GM19193 (cell line): ENCODE results near the gene SNURF.

Experiments used
- POLR2A ChIP-seq: IDR thresholded peaks from 4 replicates; pipeline ENCODE4 v1.6.1; 2011; ENCODE audit not compliant: insufficient read depth, insufficient read length; ENCODE audit errors: extremely low read depth

The SNURF gene

DNA sequence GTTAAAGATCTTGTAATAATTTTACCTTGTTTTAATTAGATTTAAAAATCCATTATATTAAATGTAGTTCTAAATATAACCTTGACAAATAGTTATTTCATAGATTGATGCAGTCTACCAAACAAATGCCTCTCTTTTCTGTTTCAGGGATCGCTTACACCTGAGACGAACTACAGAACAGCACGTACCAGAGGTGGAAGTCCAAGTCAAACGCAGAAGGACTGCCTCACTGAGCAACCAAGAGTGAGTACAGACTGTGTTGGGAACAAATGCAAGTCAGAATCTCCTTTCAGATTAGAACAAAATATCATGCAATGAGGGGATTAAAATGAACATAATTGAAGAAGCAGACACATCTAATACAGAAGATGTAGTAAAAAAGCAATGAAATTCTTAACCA, 7.2 kb downstream of the SNURF start:
- no peak for TF ChIP-seq POLR2A

DNA sequence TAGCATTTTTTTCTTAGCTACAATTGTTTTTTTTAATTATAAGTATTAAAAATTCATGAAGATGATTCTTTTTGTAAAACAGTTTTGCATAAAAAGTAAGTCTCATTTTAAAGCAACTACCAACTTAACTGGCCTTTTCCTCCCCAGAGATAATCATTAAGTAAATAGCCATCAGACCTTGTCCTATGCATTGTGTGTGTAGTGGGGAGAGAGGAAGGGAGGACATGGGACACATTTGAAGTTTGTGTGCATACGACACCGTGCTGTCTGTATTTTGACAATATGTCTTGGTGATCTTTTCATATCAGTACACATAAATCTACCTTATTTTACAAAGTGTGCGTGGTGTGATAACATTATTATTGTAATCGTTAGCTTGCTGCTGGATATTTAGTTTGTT, 8.1 kb downstream of the SNURF start:
- no peak for TF ChIP-seq POLR2A

DNA sequence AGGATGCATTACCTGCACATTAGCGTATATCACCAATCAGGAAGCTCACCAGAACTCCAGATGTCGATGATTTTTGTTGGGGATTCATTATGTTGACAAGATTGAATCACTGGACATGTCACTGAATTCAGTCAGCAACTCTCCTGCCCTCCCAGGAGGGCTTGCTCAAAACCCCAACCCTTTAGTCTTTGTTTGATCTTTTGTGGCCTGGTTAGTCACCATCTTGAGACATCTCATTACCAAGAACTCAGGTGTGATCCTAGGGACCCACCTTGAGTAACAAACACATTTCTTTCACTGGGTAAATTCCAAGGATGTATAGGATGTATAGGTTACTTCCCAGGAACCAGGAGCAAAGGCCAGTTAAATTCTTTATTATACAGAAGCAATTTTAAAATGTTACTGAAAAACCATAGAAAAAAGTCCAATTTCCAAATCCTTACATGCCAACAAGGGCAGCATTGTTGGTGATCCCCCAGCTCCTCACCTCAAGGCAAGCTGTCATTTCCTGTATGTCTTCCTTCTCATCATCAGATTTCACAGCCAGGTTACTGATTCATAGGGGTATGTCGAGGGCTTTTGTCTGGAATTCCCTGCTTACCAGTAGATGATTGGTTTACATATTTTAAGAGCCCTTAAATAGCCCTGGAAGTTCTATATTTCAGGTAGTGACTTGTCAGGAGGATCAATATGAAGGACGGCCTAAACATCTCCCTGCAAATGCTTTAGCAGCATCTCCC, 11.7 kb downstream of the SNURF start:
- TF ChIP-seq POLR2A: no peak

DNA sequence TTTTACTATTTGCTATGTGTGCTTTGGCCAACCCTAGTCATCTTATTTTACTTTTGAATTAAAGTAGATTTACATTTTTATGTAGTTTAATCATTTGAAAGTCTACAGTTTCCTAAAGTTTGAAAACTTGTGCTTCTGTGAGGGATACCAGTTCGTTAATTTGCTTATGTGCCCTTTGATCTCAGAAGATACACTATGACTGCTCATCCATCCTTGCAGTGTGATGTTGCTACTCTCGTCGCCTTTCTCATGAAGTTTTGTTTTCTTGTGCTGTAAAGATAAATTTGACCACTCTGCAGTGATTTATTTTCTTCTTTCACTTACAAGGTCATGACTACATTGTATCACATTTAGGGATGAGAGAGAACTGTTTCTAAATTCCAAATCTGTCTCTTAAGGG, 16.3 kb downstream of the SNURF start:
- no peak for TF ChIP-seq POLR2A

DNA sequence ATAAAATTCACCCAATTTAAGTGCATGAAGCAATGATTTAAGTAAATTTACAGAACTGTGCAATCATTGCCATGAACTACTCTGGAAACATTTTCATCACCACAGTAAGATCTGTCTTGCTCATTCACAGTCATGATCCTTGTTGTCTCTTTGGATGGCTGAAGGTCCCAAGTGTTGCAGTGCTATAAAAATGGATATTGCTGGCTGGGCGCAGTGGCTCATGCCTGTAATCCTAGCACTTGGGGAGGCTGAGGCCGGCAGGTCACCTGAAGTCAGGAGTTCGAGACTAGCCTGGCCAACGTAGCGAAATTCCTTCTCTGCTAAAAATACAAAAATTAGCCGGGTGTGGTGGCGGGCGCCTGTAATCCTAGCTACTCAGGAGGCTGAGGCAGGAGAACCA, 17.0 kb downstream of the SNURF start:
- no peak for TF ChIP-seq POLR2A

DNA sequence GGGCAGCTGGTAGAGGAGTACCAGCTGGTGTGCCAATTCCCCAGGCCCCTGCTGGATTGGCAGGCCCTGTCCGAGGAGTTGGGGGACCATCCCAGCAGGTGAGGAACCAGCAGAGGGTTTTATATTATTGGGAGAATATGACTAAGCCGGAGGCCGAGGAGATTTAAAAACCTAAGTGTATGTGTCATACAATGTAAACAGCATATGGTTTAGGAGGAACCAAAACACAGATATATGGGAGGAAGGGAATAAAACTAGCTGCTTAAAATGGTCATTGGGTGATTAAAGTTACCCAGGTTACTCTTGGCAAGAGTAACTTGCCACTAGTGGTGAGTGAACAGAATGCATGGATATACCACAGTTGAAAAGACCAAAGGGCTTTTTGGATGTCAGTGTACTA, 22.1 kb downstream of the SNURF start:
- no peak for TF ChIP-seq POLR2A

DNA sequence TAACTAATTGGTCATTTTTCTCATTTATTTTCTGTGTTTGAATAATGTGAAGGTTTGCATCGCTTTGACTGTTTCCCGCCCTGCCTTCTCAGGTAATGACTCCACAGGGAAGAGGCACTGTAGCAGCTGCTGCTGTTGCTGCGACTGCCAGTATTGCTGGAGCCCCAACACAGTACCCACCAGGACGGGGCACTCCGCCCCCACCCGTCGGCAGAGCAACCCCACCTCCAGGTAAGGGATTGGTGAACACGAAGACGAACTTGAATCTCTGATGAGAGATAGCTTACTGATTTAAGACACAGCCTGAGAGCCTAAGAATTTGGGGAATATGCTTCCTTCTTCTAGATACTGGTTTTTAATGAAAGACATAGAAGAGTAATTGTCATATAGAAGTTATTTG, 22.9 kb downstream of the SNURF start:
- no peak for TF ChIP-seq POLR2A

DNA sequence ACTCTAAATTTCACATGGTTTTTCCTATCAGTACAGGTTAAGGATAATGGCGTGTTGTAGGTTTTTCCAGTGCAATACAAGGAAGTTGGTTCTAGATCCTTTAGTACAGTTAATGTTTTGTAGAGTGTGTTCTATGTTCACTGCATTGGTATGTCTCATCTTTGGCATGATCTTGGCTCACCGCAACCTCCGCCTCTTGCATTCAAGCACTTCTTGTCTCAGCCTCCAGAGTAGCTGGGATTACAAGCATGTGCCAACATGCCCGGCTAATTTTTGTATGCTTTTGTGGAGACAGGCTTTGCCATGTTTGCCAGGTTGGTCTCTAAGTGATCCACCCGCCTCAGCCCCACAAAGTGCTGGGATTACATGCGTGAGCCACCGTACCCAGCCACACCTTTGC, 30.4 kb downstream of the SNURF start:
- TF ChIP-seq POLR2A: no peak

DNA sequence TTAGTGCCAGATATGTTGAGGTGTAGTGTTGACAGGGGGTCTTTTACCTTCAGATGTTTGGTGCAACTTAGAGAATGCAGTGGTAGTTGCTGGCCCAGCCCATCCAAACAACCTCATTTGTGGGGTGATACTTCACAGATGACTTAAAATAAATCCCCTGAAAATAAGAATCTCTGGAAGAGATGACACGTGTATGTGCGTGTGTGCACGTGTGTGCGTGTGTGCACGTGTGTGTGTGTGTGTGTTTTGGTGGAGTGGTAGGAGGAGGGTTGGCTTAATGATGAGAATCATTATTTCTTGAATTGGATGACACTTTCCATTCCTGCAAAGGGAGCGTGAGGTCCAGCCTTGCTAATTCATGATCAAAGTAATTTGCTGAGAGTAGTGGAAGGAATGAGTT, 31.9 kb downstream of the SNURF start:
- TF ChIP-seq POLR2A: no peak
